ENCODE results near the gene SH2B2.

- TF ChIP-seq CTCF (IDR thresholded peaks at IDR 0.05) (no peak), EP300 (IDR thresholded peaks at IDR 0.05) (no peak), POLR2A (IDR thresholded peaks at IDR 0.05) (no peak)
Measured at GRCh38 chr7:102255916-102256315, 30.8 kb upstream of the SH2B2 start.

Data from suprapubic skin (tissue), 3 donors.